Activated CD4-positive, alpha-beta T cell treated with anti-CD3 and anti-CD28 coated beads for 36 hours (primary cell): Measurements from ENCODE around the gene BANP. TPM values are rescaled to one million over a fixed set of nuclear protein-coding genes. Genes with fewer than 3 reads are reported as not detected.
"Not testable (repeated sequence)": the region's sequence is repeated elsewhere in the genome, so short reads cannot be mapped to it uniquely, and the experiment has no call there.

Experiments used
- ATAC-seq: fragments of 200-7000 bp; cut with Tn5 transposase; one replicate; pipeline ENCODE4 v1.10.0; 2021; ENCODE audit warnings: mild to moderate bottlenecking, moderate library complexity
- CTCF ChIA-PET: fragments of 350-600 bp; sonication (Branson Sonifier 250); formaldehyde crosslinking; loops from one replicate; lab custom pipeline; 2021; ENCODE audit warnings: antibody characterized with exemption; lab: Charles Lee
- POLR2A ChIA-PET: fragments of 350-600 bp; sonication (Branson Sonifier 250); formaldehyde crosslinking; loops from one replicate; lab custom pipeline; 2021; ENCODE audit warnings: antibody characterized with exemption, inconsistent platforms; lab: Charles Lee
- DNase-seq: peaks from one replicate; pipeline ENCODE4 v3.0.0-alpha.2; 2020
- H3K27ac Mint-ChIP-seq: one replicate; pipeline ENCODE4 v1.8.0; 2021; ENCODE audit warnings: mixed read lengths
- H3K27me3 Mint-ChIP-seq: one replicate; pipeline ENCODE4 v1.8.0; 2021; ENCODE audit warnings: mixed read lengths
- H3K36me3 Mint-ChIP-seq: one replicate; pipeline ENCODE4 v1.8.0; 2021; ENCODE audit warnings: low read depth, mixed read lengths
- H3K4me1 Mint-ChIP-seq: one replicate; pipeline ENCODE4 v1.8.0; 2021; ENCODE audit warnings: mixed read lengths
- H3K4me3 Mint-ChIP-seq: one replicate; pipeline ENCODE4 v1.8.0; 2021; ENCODE audit warnings: mild to moderate bottlenecking, moderate library complexity, mixed read lengths
- H3K9me3 Mint-ChIP-seq: one replicate; pipeline ENCODE4 v1.8.0; 2021; ENCODE audit warnings: low read depth, mixed read lengths
- intact Hi-C, 2 experiments: fragments of 100-400 bp; cut with DNase I in 1 of 2; cut with micrococcal nuclease in 1 of 2; formaldehyde crosslinking; loops; one replicate each; pipeline versions ENCODE4 v1.14.2 to v1.15.1; 2022 to 2024; cut with DNase I, micrococcal nuclease
- total RNA-seq, 2 experiments: library from RNA; stranded (reverse); gene quantifications; one replicate each; pipeline ENCODE4 v1.2.3, GENCODE V29; 2021

BANP gene
- total RNA-seq, 2 experiments from 2014 or later: 35.2 to 36.1 TPM

- Mint-ChIP-seq H3K4me1 (no peaks in the 10 kb centered on the region), H3K36me3 (peaks cover 9% of the 10 kb centered on the region), H3K9me3 (no peaks in the 10 kb centered on the region), H3K27ac (no peak overlapping the region), H3K27me3 (no peaks in the 10 kb centered on the region), H3K4me3 (no peak overlapping the region)
- intact Hi-C loops: no loop called here
- POLR2A ChIA-PET: no interaction called here
- DNase-seq: no peak
- ATAC-seq: no peak
- CTCF ChIA-PET: no interaction called here
These were observed 66.4 kb downstream of the BANP start for GRCh38 chr16:88017587-88018101.

GRCh38 chr16:88018382-88018781 is 67.1 kb downstream of the BANP start:
- H3K4me1 Mint-ChIP-seq, H3K4me3 Mint-ChIP-seq, H3K9me3 Mint-ChIP-seq, H3K36me3 Mint-ChIP-seq, CTCF ChIA-PET, POLR2A ChIA-PET, DNase-seq, intact Hi-C loops, ATAC-seq, H3K27me3 Mint-ChIP-seq, H3K27ac Mint-ChIP-seq: not testable (repeated sequence)

GRCh38 chr16:88019041-88019820 is 68.0 kb downstream of the BANP start:
- CTCF ChIA-PET, H3K4me1 Mint-ChIP-seq, H3K9me3 Mint-ChIP-seq, H3K4me3 Mint-ChIP-seq, POLR2A ChIA-PET, DNase-seq, intact Hi-C loops, H3K36me3 Mint-ChIP-seq, H3K27ac Mint-ChIP-seq, ATAC-seq, H3K27me3 Mint-ChIP-seq: not testable (repeated sequence)

GRCh38 chr16:88019821-88020515 is 68.7 kb downstream of the BANP start:
- Mint-ChIP-seq H3K27ac (no peak overlapping the region), H3K27me3 (no peaks in the 10 kb centered on the region), H3K9me3 (no peaks in the 10 kb centered on the region), H3K36me3 (peaks cover 5% of the 10 kb centered on the region), H3K4me3 (no peak overlapping the region), H3K4me1 (peaks cover 2% of the 10 kb centered on the region)
- ChIA-PET CTCF (no interaction called here), POLR2A (no interaction called here)
- no peak for DNase-seq
- intact Hi-C loops: no loop called here
- ATAC-seq: no peak

- intact Hi-C loops: no loop called here
- Mint-ChIP-seq H3K9me3 (no peaks in the 10 kb centered on the region), H3K27me3 (no peaks in the 10 kb centered on the region), H3K4me1 (peaks cover 8% of the 10 kb centered on the region), H3K27ac (no peak overlapping the region), H3K4me3 (no peak overlapping the region), H3K36me3 (peaks cover 5% of the 10 kb centered on the region)
- ChIA-PET POLR2A (no interaction called here), CTCF (no interaction called here)
- ATAC-seq (no peak), DNase-seq (no peak)
These were observed 69.3 kb downstream of the BANP start for GRCh38 chr16:88020516-88020885.

GRCh38 chr16:88021041-88021970 is 70.1 kb downstream of the BANP start:
- DNase-seq, H3K9me3 Mint-ChIP-seq, ATAC-seq, H3K4me3 Mint-ChIP-seq, POLR2A ChIA-PET, H3K36me3 Mint-ChIP-seq, CTCF ChIA-PET, intact Hi-C loops, H3K4me1 Mint-ChIP-seq, H3K27me3 Mint-ChIP-seq, H3K27ac Mint-ChIP-seq: not testable (repeated sequence)

- no peak overlapping the region for H3K4me3 Mint-ChIP-seq
- ChIA-PET CTCF (no interaction called here), POLR2A (no interaction called here)
- no peak for DNase-seq
- intact Hi-C loops: no loop called here
- H3K9me3 Mint-ChIP-seq: no peaks in the 10 kb centered on the region
- no peak overlapping the region for H3K27ac Mint-ChIP-seq
- peaks cover 11% of the 10 kb centered on the region for H3K36me3 Mint-ChIP-seq
- H3K27me3 Mint-ChIP-seq: no peaks in the 10 kb centered on the region
- ATAC-seq: no peak
- H3K4me1 Mint-ChIP-seq: peaks cover 14% of the 10 kb centered on the region
These were observed 71.1 kb downstream of the BANP start for GRCh38 chr16:88022076-88023042.

- no peak overlapping the region for H3K4me3 Mint-ChIP-seq
- no peak overlapping the region for H3K27ac Mint-ChIP-seq
- ChIA-PET CTCF (interaction anchor here (1.0 kb wide), 1 partner anchor 57 kb away, joined by 3 read pairs; no protein-coding TSS in a partner anchor), POLR2A (no interaction called here)
- DNase-seq (no peak), ATAC-seq (no peak)
- no peaks in the 10 kb centered on the region for H3K9me3 Mint-ChIP-seq
- H3K4me1 Mint-ChIP-seq: peaks cover 14% of the 10 kb centered on the region
- intact Hi-C loops: no loop called here
- no peaks in the 10 kb centered on the region for H3K27me3 Mint-ChIP-seq
- H3K36me3 Mint-ChIP-seq: peaks cover 11% of the 10 kb centered on the region
These were observed 72.1 kb downstream of the BANP start for GRCh38 chr16:88023366-88023765.

GRCh38 chr16:88023786-88024185 is 72.6 kb downstream of the BANP start:
- H3K4me1 Mint-ChIP-seq: peaks cover 14% of the 10 kb centered on the region

GRCh38 chr16:88024491-88025085 is 73.4 kb downstream of the BANP start:
- CTCF ChIA-PET, DNase-seq, ATAC-seq, intact Hi-C loops, H3K27me3 Mint-ChIP-seq, H3K4me3 Mint-ChIP-seq, POLR2A ChIA-PET, H3K9me3 Mint-ChIP-seq: not testable (repeated sequence)
- peaks cover 14% of the 10 kb centered on the region for H3K36me3 Mint-ChIP-seq
- peaks cover 14% of the 10 kb centered on the region for H3K4me1 Mint-ChIP-seq
- peak overlapping the region; percentile 42 for H3K27ac Mint-ChIP-seq

More at GRCh38 chr16:88023786-88024185, 72.6 kb downstream of the BANP start:
- no peak for DNase-seq
- intact Hi-C loops: no loop called here
- ChIA-PET CTCF (interaction anchor here (1.0 kb wide), 1 partner anchor 57 kb away, joined by 3 read pairs; no protein-coding TSS in a partner anchor), POLR2A (no interaction called here)
- H3K27me3 Mint-ChIP-seq: no peaks in the 10 kb centered on the region
- H3K36me3 Mint-ChIP-seq: peaks cover 13% of the 10 kb centered on the region
- ATAC-seq: no peak
- H3K4me3 Mint-ChIP-seq: no peak overlapping the region
- no peaks in the 10 kb centered on the region for H3K9me3 Mint-ChIP-seq
- H3K27ac Mint-ChIP-seq: no peak overlapping the region
